IPS DF 6.9 (cell line): ENCODE measurements around the gene OR6J1.
"Not testable (repeated sequence)": the region's sequence is repeated elsewhere in the genome, so short reads cannot be mapped to it uniquely, and the experiment has no call there.

Source experiments
- DNase-seq: peaks from one replicate; pipeline ENCODE4 v3.0.0-alpha.2; 2013; ENCODE audit warnings: low read depth, low spot score
- H3K27ac ChIP-seq: one replicate; pipeline ENCODE4 v1.5.1; 2013; ENCODE audit warnings: low read length, control low read depth
- H3K27me3 ChIP-seq: 2 replicates; pipeline ENCODE4 v1.6.1; 2013; ENCODE audit warnings: mild to moderate bottlenecking, low read length; ENCODE audit not compliant: control insufficient read depth, insufficient read depth
- H3K36me3 ChIP-seq: 2 replicates; pipeline ENCODE4 v1.6.1; 2013; ENCODE audit warnings: low read length; ENCODE audit not compliant: control insufficient read depth, insufficient read depth
- H3K4me1 ChIP-seq: 2 replicates; pipeline ENCODE4 v1.6.1; 2013; ENCODE audit warnings: low read length; ENCODE audit not compliant: control insufficient read depth, insufficient read depth
- H3K4me3 ChIP-seq: 2 replicates; pipeline ENCODE4 v1.5.1; 2013; ENCODE audit warnings: mild to moderate bottlenecking, low read length
- H3K9me3 ChIP-seq: 2 replicates; pipeline ENCODE4 v1.6.1; 2013; ENCODE audit warnings: low read length, inconsistent platforms; ENCODE audit not compliant: control insufficient read depth, insufficient read depth
- WGBS: extraction: QIAGEN DNeasy Blood & Tissue Kit; methylation state at CpG from one replicate; pipeline ENCODE4 v1.1.7; 2013; ENCODE audit warnings: mixed read lengths, missing lambda C conversion rate; ENCODE audit not compliant: insufficient read length, insufficient coverage; 5-methylcytosine and 5-hydroxymethylcytosine counted together

OR6J1 gene

GRCh38 chr14:22587677-22588422 is 56.3 kb downstream of the OR6J1 start:
- H3K36me3 ChIP-seq, H3K9me3 ChIP-seq, H3K27me3 ChIP-seq, H3K4me1 ChIP-seq, H3K27ac ChIP-seq, DNase-seq: not testable (repeated sequence)
- no CpG with 5 or more reads among the region's 10 CpGs for WGBS
- H3K4me3 ChIP-seq, result peak overlapping the region; percentile 91; the same call in 1 of the 2 replicates

GRCh38 chr14:22587247-22587646 is 56.9 kb downstream of the OR6J1 start:
- WGBS, result no CpG with 5 or more reads among the region's 5 CpGs
- H3K9me3 ChIP-seq, result no peaks in the 10 kb centered on the region
- H3K4me1 ChIP-seq, result no peaks in the 10 kb centered on the region

GRCh38 chr14:22583994-22584393 is 60.2 kb downstream of the OR6J1 start:
- no peaks in the 10 kb centered on the region for H3K4me1 ChIP-seq
- no peaks in the 10 kb centered on the region for H3K9me3 ChIP-seq
- no CpG with 5 or more reads among the region's 1 CpG for WGBS
- H3K27me3 ChIP-seq, result no peaks in the 10 kb centered on the region
- no peaks in the 10 kb centered on the region for H3K36me3 ChIP-seq
- no peak for DNase-seq
- no peak overlapping the region for H3K27ac ChIP-seq
- no peak overlapping the region for H3K4me3 ChIP-seq

More at GRCh38 chr14:22587247-22587646, 56.9 kb downstream of the OR6J1 start:
- Histone ChIP-seq H3K4me3 (no peak overlapping the region), H3K27ac (no peak overlapping the region), H3K36me3 (no peaks in the 10 kb centered on the region), H3K27me3 (no peaks in the 10 kb centered on the region)
- no peak for DNase-seq
